ENCODE data around the gene RSRC1.
"Not testable (repeated sequence)": the region's sequence is repeated elsewhere in the genome, so short reads cannot be mapped to it uniquely, and the experiment has no call there.

The RSRC1 gene

DNA sequence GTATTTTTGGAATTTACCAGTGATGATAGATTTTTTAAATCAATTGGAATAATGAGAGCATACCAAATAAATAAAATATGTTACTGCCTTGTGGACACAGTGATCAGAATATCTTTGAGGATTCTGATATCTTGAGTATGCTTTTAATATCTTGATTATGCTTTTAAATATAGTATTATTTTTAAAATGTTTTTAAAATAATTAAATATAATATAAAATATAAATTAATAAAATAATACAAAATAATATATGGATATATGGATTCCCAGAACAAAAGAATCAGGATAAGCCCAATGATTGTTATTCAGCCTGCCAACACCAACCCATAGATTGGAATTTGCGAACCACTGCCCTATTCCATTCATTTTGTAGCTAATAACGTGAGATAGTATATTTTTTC lies 369.2 kb downstream of the RSRC1 start:
- no peak for DNase-seq

DNA sequence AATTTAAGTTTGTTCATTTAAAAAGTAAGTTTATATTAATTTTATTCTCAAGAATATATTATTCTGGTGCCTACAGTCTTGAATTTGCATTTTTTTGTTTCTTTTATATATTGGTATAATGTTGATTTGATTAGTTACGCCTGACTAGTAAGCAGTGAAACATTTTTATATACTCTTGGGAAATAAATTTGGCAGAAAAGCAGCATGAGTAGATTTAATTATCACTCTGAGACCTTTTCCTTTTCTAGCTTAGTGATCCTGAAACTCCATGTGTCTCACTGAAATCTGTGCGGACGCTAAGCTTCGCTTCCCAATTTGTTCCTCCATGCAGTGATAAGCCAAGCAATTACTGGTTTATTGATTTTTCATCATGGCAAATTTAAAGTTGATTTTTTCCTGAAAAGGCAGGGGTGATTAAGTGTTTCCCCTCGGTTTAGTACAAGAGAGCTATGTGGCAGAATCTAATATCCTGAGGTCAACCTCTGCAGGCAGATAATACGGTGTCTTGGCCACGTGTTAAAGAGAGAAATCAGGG lies 373.9 kb downstream of the RSRC1 start:
- no peak for DNase-seq

DNA sequence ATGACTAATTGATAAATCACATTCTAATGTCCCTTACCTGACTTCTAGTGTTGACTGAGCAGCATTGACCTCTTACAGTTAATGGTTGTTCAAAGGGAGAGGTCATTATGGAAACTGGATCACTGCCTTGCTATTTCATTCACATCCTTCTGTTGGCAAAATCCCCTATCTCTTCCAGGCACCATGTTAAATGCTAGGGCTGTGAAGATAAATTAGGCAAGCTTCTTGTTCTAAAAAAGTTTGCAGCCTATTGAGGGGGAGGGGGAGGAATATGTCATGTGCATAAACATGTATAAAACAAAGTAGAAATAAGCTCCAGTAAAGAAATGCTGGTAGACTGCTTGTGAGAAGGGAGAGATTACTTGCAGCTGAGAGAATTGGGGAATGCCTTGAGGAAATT lies 376.3 kb downstream of the RSRC1 start:
- DNase-seq: no peak

DNA sequence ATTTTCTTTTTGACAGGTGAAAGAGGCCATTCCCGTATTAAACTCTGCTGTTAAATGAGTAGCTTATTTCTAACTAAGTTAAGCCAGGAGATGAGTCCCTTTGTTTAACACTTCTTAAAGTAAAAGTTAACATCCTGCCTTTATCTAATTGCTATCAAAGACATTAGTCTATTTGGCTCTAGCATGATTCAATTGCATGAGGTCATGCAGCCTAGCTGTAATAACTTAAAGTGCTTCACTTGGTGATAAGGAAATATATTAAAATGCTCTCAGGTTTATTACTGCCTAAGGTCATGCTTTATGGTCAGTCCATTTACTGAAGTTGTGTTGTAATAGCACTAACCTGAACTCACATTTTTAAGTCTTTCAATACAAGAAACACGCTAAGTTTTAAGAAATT lies 378.8 kb downstream of the RSRC1 start:
- DNase-seq: no peak

DNA sequence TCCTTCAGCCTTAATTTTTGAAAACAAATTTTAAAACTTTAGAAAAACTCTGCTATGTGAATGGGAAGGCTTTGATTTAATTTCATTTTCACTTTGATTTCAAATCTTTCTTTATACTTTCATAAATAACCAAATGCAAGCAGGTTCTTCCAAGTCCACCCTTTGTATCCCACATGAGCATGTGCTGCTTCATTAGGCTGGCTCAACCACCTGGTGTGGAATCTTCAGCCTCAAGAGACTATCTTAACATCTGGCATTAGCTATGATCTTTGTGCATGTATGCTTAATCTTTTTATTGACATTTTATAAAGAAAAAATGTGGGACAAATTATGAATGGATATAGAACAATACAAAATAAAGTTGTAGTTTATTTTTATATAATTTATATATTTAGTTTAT lies 379.3 kb downstream of the RSRC1 start:
- DNase-seq: no peak

DNA sequence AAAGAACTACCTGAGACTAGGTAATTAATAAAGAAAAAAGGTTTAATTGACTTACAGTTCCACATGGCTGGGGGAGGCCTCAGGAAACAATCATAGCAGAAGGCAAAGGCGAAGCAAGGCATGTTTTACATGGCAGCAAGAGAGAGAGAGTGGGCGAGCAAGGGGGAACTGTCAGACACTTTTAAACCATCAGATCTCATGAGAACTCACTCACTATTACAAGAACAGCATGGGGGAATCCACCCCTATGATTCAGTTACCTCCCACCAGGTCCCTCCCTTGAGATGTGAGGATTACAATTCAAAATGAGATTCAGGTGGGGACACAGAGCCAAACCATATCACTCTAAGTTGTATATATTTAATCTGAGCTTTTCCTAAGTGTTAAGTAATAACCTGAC lies 382.1 kb downstream of the RSRC1 start:
- DNase-seq: no peak

DNA sequence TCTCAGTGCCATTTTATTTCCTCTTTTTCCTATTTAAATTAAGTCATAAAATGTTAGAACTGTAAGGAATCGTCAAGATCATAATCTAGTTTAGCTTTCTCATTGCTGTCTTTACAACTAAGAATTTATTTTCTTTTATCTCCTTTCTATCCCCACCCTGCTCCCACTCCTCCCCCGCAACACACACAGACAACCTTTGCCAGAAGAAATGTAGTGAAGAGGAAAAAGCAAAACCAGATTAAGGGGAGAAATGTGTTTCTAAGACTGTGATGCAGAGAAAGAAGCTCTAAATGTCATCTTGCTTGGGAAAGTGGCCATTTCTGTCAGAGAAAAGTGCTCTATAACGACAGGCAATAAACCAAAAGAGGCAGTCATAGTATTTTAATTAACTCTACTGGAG lies 382.8 kb downstream of the RSRC1 start:
- no peak for DNase-seq

DNA sequence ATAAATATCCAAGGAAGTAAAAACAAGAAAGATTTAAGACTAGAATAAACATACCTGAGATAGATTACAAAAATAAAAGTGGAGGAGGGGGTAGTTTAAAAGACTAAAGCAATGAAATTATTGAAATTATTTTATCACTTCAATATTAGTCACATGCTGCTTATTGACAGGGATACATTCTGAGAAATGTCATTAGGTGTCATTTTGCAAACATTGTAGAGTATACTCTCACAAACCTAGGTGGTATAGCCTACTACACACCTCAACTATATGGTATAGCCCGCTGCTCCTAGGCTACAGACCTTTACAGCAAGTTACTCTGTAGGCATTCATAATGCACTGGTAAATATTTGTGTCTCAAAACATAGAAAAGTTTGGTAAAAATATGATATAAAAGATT lies 384.0 kb downstream of the RSRC1 start:
- DNase-seq: no peak

DNA sequence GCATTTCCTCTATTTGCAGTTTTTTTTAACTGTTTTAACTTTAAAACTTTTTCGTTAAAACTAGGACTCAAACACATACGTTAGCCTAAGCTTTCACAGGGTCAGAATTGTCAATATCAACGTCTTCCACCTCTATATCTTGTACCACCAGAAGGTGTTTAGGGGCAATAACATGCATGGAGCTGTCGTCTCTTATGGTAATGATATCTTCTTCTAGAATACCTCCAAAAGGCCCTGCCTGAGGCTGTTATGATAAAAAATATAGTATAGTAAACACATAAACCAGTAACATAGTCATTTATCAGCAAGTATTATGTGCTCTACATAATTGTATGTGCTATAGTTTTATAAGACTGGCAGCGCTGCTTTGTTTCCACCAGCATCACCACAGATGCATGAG lies 384.8 kb downstream of the RSRC1 start:
- DNase-seq: no peak

DNA sequence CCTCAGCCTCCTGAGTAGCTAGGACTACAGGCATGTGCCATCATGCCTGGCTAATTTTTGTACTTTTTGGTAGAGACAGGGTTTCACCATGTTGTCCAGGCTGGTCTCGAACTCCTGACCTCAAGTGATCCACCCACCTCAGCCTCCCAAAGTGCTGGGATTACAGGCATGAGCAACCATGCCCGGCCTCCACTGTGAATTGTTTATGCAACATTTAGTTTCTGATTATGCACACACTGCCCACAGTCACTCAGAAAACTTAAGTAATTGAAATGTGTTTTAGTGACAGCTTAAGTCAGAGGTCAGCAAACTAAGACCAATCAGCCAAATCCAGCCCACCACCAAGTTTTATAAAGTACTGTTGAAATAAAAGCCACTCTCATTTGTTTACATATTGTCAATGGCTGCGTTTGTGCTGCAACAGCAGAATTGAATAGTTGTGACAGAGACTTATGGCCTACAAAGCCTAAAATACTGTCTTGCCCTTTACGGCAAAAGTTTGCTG lies 385.6 kb downstream of the RSRC1 start:
- not testable (repeated sequence) for DNase-seq

DNA sequence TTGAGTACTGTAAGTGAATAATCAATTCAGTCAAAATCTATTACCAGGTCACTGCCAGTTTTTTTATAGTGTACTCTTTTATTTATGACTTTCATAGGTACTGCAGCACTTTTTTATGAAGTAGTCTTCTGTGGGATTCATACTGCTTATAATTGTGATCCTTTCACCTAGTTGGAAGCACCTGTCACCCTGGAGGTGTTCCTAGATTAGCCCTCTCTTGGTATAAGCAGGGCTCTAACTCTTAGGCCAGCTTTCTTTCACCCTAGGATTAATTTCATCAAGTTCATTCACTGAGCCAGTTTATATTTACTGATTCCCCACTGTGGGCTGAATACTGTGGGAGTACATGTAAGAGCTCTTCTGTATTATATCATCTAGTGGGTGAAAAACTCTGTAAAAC lies 395.2 kb downstream of the RSRC1 start:
- no peak for DNase-seq

DNA sequence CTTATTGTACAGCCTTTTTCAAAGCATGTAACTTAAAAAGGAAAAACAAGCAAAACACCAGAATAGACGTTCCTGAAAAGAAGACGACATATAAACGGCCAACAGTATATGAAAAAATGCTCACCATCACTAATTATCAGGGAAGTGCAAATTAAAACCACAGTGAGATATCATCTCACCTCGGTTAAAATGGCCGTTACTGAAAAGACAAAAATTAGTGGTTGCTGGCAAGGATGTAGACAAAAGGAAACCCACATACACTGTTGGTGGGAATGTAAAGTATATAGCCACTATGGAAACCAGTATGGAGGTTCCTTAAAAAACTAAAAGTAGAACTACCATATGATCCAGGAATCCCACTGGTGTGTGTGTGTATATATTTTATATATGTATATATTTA lies 396.6 kb downstream of the RSRC1 start:
- DNase-seq: no peak

DNA sequence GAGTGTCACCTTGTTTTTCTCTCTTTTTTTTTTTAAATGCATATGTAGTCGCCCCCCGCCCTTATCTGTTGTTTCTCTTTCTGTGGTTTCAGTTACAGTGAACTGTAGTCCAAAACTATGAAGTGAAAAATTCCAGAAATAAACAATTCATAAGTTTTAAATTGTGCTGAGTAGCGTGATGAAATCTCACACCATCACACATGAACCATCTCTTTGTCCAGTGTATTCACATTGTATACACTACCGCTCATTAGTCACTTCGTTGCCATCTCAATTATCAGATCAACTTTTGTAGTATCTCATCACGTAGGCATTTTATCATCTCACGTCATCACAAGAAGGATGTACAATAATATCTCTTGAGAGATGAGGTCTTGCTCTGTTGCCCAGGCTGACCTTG lies 398.6 kb downstream of the RSRC1 start:
- DNase-seq: no peak

DNA sequence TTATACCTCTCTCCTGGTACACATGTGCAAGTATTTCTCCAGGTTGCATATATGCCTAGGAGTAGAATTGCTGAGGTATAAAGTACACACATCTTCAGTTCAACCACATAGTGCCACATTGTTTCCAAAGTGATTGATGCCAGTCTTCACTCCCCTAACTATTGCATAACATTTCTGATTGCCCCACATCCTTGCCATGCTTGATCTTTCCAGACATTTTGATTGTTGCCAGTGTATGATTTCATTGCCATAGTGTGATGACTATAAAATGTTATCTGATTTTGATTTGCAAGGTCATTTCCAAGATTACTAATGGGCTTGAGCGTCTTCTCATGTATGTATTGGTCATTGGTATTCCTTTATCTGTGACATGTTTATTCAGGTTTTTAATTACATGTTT lies 400.0 kb downstream of the RSRC1 start:
- DNase-seq: no peak

DNA sequence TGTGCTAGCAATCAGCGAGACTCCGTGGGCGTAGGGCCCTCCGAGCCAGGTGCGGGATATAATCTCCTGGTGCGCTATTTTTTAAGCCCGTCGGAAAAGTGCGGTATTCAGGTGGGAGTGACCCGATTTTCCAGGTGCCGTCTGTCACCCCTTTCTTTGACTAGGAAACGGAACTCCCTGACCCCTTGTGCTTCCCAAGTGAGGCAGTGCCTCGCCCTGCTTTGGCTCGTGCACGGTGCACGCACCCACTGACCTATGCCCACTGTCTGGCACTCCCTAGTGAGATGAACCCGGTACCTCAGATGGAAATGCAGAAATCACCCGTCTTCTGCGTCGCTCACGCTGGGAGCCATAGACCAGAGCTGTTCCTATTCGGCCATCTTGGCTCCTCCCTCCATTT lies 406.8 kb downstream of the RSRC1 start:
- not testable (repeated sequence) for DNase-seq

DNA sequence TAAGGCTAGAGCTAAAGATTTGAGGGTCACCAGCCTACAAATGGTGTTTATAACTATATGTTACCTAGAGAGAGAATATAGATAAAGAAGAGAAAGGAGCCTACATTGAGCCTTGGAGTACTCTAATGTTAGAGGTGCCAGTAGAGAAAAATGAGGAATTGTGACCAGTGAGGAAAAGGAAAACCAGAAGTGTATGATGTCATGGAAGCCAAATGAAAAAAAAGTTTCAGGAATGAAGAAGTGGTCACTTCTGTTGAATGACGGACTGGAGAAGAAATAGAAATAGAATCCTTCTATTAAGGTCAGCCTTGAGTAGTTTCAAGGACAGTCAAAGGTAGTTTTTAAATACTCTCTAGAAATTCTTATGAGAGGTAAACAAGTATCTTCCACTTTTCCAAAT lies 409.9 kb downstream of the RSRC1 start:
- no peak for DNase-seq

DNA sequence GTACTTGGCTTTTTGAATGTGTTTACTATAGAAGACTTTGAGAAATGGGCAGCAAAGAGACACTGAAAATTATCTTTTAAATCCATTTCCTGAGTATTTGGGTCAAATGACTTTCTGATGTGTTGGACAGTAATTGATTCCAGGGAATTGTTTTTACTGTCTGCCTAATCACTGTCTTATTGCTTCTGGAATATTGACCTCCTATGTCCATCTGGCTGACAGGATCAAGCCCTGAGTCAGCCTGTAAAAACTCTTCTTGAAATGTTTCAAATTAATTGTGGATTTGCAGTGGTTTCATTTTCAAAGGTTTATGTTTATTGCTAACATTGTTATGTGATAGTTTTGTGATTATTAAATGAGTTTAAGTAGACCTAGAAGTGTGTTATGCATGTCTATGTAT lies 410.5 kb downstream of the RSRC1 start:
- DNase-seq: no peak

DNA sequence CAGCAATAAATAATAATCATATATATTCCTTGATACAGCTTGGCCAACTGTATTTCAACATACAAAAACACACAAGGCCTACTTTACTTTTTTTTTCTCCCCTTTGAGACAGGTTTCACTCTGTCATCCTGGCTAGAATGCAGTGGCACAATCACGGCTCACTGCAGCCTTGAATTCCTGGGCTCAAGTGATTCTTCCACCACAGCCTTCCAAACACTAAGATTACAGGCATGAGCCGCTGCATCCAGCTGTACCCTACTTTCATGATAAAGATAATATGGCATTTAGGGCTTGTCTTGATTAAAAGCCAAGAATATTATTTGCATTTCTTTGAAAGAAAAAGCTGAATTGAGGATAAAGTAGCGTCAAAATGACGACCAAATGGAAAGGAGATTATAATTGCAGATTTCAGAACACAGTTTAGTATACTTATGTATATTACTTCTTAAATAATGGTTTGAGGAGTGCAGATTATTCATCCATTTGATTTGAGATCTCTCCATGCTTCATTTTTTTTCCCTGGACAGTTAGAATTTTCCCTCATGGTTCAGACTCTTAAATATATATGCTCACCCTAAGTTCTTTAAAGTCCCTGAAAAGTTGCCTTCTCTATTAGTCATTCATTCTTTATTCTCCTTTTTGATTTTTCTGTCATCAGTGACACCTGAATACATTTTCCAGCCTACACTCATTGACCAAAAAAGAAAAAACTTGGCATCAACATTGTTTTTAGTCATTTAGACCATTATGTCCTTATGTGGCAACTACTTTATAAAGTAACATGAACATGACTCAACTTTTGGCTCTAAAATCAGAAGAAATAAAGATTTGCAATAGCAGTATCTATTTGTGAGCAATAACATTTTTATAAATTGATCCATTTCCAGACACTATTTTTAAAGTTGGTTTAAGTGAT lies 412.6 kb downstream of the RSRC1 start:
- no peak for DNase-seq

DNA sequence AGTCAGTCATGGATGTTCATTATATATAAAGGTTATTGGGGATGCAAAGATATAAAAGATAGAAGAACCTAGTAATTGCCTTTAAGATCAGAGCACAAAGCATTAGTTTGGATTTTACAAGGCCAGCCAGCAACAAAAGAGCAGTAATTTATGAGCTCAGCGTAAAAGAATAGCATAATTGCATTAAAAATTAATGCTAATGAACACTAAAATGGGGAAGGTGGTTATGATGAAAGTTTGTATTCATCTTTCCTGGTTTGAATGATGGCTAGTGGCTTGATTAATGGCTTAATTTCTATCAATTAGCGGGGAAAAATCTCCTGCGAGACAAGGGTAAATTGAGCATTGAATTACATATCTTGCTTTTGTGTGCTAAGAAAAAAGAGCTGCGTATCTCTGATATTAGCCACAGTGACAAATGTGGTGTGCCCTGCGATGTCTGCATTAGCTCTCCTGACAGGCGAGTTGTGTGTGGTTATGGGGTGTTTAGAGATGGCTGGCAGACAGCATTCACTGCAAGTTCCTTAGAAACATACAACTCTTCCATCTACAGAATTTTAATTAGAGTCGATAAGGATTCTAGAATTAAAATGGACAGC lies 418.3 kb downstream of the RSRC1 start:
- DNase-seq: no peak

DNA sequence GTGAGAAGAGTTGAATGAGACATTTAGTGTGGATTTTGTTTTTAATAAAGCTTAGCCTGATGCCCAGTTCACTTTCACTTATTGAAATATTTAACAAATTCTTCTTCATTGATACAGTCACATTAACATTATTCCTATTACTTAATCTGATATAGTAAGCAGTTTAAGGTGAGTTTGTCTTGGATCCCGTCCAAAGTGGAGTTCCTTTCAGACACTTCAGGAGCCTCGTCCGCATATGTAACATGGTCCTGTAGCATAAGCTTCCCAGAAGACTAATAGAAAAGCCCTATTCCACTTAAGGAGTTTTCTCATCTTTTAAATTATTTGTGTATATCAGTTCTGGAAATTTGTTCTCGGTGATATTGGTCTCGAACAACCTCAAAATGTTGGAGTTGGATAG lies 421.4 kb downstream of the RSRC1 start:
- no peak for DNase-seq

DNA sequence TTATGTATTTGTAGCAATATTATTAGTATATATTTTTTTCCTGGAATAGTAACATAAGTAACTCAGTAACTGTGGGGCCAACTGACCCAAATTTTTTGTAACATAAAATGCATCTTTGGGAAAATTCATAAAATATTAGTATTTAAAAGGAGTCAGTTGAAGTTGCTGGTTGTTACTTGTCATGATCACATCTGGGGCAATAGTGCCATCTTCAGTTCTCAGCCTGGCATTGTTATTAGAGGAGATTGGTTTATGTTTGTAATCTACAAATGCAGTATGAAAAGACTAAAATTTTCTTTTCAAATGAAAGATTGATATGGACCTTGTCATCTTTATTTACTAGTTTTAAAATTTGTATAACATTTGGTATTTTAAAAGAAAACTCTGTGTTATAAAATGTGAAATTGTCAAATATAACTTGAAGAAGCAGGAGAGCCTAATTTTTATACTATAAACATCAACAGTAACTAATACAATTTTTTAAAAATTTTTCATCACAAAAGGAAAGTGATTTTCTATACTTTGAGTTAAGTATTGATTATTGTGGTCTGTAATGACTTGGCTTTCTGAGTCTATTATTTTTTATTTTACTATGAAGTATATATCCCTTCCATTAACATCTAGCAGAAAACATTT lies 422.3 kb downstream of the RSRC1 start:
- DNase-seq: no peak

DNA sequence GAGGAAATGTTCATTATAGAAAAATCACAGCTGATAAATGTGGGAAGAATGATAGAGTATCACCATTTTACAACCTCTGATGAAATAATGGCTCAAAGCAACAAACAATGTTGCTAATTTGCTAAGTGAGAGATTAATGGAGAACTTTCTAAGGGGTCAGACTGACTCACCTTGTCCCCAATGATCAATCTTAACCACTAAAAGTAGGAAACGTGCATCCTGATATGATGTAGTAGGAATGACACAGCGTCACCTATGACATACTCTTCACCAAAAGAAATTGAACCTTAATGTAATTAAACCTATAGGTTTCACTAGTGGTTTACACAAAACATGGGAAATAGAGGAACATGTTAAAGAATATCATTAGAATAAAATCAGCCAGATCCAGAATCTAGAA lies 426.0 kb downstream of the RSRC1 start:
- DNase-seq: no peak

DNA sequence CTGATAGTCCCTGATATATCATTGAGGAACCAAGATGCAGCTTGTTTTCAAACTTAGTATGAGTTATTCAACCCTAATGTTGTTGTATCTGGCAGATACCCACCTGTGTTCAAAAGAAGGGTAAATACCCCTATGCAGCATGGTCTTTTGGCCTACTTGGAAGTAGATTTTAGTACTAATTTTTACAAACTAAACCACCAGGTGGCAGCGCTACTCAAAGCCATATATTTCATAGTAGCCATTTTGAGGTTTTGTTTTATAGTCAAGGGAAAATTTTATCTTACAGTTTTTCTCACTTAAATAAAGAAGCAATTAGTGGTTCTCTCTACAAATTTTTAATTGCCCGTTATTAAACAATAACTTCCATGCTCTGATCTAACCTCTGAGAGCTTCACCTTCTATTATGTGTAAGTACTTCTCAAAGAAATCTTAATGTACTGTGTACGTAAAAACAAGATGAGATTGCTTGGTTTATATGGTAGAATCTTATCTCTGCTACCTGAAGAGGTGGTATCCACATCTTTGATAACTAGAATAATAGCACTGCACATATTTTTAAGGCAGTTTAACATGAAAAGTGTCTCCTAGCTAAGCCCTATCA lies 429.6 kb downstream of the RSRC1 start:
- peak; percentile 4 for DNase-seq
